ENCODE data around the gene HACD1.

Gene HACD1

GRCh38 chr10:17659365-17659764, 42.2 kb upstream of the HACD1 start:
- DNase-seq (ENCODE audit: low spot score): no peak
- TF ChIP-seq CTCF (IDR thresholded peaks at IDR 0.05; ENCODE audit: extremely low read depth, insufficient read depth, missing control alignments): no peak
- in situ Hi-C loops (cut with MboI; ENCODE audit: low pct_unique_long_range_greater_than_20kb, low sequenced_read_pairs, unreplicated experiment): loop anchor here (25.0 kb wide), 1 partner anchor 1003 kb away; the partner anchor contains the start of genes ARL5B and NSUN6

GRCh38 chr10:17657103-17657500, 39.9 kb upstream of the HACD1 start:
- no peak for TF ChIP-seq CTCF (IDR thresholded peaks at IDR 0.05; ENCODE audit: extremely low read depth, insufficient read depth, missing control alignments)
- in situ Hi-C loops (cut with MboI; ENCODE audit: low pct_unique_long_range_greater_than_20kb, low sequenced_read_pairs, unreplicated experiment): loop anchor here (25.0 kb wide), 1 partner anchor 1005 kb away; the partner anchor contains the start of genes ARL5B and NSUN6
- no peak for DNase-seq (ENCODE audit: low spot score)

- no peak for TF ChIP-seq CTCF (IDR thresholded peaks at IDR 0.05; ENCODE audit: extremely low read depth, insufficient read depth, missing control alignments)
- in situ Hi-C loops (cut with MboI; ENCODE audit: low pct_unique_long_range_greater_than_20kb, low sequenced_read_pairs, unreplicated experiment): loop anchor here (25.0 kb wide), 1 partner anchor 1007 kb away; the partner anchor contains the start of genes ARL5B and NSUN6
- peak; percentile 56 for DNase-seq (ENCODE audit: low spot score)
These were observed 38.5 kb upstream of the HACD1 start for GRCh38 chr10:17655567-17656146.

- DNase-seq (ENCODE audit: low spot score): no peak
- in situ Hi-C loops (cut with MboI; ENCODE audit: low pct_unique_long_range_greater_than_20kb, low sequenced_read_pairs, unreplicated experiment): loop anchor here (25.0 kb wide), 1 partner anchor 1007 kb away; the partner anchor contains the start of genes ARL5B and NSUN6
- no peak for TF ChIP-seq CTCF (IDR thresholded peaks at IDR 0.05; ENCODE audit: extremely low read depth, insufficient read depth, missing control alignments)
These were observed 37.8 kb upstream of the HACD1 start for GRCh38 chr10:17655009-17655408.

GRCh38 chr10:17652585-17652984, 35.4 kb upstream of the HACD1 start:
- no peak for TF ChIP-seq CTCF (IDR thresholded peaks at IDR 0.05; ENCODE audit: extremely low read depth, insufficient read depth, missing control alignments)
- in situ Hi-C loops (cut with MboI; ENCODE audit: low pct_unique_long_range_greater_than_20kb, low sequenced_read_pairs, unreplicated experiment): loop anchor here (25.0 kb wide), 1 partner anchor 1010 kb away; the partner anchor contains the start of genes ARL5B and NSUN6
- no peak for DNase-seq (ENCODE audit: low spot score)

GRCh38 chr10:17651896-17652295, 34.7 kb upstream of the HACD1 start:
- TF ChIP-seq CTCF (IDR thresholded peaks at IDR 0.05; ENCODE audit: extremely low read depth, insufficient read depth, missing control alignments): no peak
- no peak for DNase-seq (ENCODE audit: low spot score)
- in situ Hi-C loops (cut with MboI; ENCODE audit: low pct_unique_long_range_greater_than_20kb, low sequenced_read_pairs, unreplicated experiment): loop anchor here (25.0 kb wide), 1 partner anchor 1010 kb away; the partner anchor contains the start of genes ARL5B and NSUN6

All from GM13977 (cell line).